ENCODE data around the gene SMARCA2. TPM values are rescaled to one million over a fixed set of nuclear protein-coding genes. Genes with fewer than 3 reads are reported as not detected.

The SMARCA2 gene
- total RNA-seq, 2 donors from 2014 or later, result 63.8 to 109 TPM

- H3K36me3 ChIP-seq, result no peaks in the 10 kb centered on the region
- peak; percentile 86 for DNase-seq (ENCODE audit: low spot score)
- H3K4me1 ChIP-seq, result peaks cover 0 to 44% of the 10 kb centered on the region in 2 donors
- no peaks in the 10 kb centered on the region for H3K9me3 ChIP-seq
- peak overlapping the region; percentile 80 to 83 for H3K4me3 ChIP-seq
- H3K27me3 ChIP-seq, result no peaks in the 10 kb centered on the region
- peak overlapping the region; percentile 95 to 99 for H3K27ac ChIP-seq
- TF ChIP-seq CTCF (IDR thresholded peaks at IDR 0.05), result peak in 1 of 2 donors; percentile 41
These were observed 1.5 kb downstream of the SMARCA2 start for GRCh38 chr9:2016408-2017330.

DNA sequence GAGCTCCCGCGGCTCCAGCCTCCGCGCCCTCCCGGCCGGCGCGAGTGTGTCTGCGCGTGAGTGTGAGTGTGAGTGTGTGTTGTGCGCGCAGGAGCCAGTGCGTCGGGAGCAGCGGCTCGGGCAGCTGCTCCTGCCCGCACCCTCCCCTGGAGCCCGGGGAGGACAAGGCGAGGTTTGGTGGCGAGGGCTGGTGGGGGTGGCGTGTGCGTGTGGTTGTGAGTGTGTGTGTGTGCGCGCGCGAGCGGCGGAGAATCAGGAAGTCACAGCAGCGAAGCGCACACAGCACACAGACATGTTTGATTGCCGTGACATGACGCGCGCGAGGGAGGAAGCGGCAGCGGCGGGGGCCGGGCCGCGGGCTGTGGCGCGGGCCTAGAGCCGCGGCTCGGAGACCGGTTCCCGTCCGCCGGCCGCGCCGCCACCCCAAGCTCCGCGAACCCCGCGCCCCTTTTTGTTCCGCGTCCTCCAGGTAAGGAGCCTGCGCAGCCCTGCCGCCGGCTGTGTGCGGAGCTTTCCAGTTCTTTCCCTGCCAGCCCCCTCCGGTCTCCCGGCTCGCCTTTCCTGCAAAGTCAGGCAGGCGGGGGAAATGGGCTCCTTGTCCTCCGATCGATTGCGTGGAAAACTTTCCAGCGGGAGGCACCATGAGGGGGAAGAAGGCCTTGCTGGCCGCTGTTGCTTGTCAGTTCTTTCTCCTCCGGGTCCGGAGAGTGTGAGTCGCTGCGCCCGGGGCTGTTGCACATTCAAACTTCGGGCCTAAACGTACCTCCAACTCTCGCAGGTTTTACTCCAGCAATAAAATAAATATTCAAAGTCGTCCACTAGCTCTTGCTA lies 2.4 kb downstream of the SMARCA2 start:
- no peak for TF ChIP-seq CTCF (IDR thresholded peaks at IDR 0.05)

GRCh38 chr9:2018162-2018643 lies 3.1 kb downstream of the SMARCA2 start:
- Histone ChIP-seq H3K36me3 (no peaks in the 10 kb centered on the region), H3K4me1 (peaks cover 0 to 59% of the 10 kb centered on the region in 2 donors), H3K9me3 (no peaks in the 10 kb centered on the region), H3K27me3 (no peaks in the 10 kb centered on the region), H3K4me3 (peak overlapping the region; percentile 80 to 83), H3K27ac (peak overlapping the region; percentile 95 to 99)
- DNase-seq (ENCODE audit: low spot score), result no peak
- TF ChIP-seq CTCF (IDR thresholded peaks at IDR 0.05), result no peak

More for the DNA sequence above, 2.4 kb downstream of the SMARCA2 start:
- peak; percentile 84 for DNase-seq (ENCODE audit: low spot score)
- H3K9me3 ChIP-seq, result no peaks in the 10 kb centered on the region
- no peaks in the 10 kb centered on the region for H3K27me3 ChIP-seq
- peak overlapping the region; percentile 80 to 83 for H3K4me3 ChIP-seq
- H3K27ac ChIP-seq, result peak overlapping the region; percentile 95 to 99
- H3K36me3 ChIP-seq, result no peaks in the 10 kb centered on the region
- peaks cover 0 to 52% of the 10 kb centered on the region in 2 donors for H3K4me1 ChIP-seq

- Histone ChIP-seq H3K27me3 (no peaks in the 10 kb centered on the region), H3K27ac (peak overlapping the region; percentile 95 to 99), H3K4me1 (peaks cover 0 to 61% of the 10 kb centered on the region in 2 donors), H3K9me3 (no peaks in the 10 kb centered on the region), H3K36me3 (no peaks in the 10 kb centered on the region), H3K4me3 (peak overlapping the region; percentile 80 to 83)
- no peak for DNase-seq (ENCODE audit: low spot score)
- no peak for TF ChIP-seq CTCF (IDR thresholded peaks at IDR 0.05)
These were observed 3.8 kb downstream of the SMARCA2 start for GRCh38 chr9:2018764-2019558.

DNA sequence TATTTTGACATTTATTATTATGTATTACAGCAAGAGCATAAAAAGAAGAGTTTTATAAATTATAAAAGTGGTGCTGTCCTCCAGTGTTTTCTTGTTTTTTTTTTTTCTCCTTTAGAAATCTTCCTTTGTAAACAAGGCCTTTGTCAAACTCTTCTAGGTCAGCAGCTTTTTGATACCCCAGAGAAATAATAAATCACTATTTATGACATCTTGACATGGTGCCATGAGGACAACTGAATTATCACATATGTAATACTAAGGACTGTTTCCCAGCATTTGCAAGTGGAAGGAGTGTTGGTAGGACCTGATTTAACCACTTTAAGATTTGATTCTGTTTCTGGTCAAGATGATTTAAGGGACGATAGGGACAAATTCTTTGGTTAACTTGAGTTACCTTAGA lies 4.6 kb downstream of the SMARCA2 start:
- DNase-seq (ENCODE audit: low spot score), result no peak
- Histone ChIP-seq H3K4me3 (no peak overlapping the region), H3K27ac (peak overlapping the region; percentile 95 to 99), H3K9me3 (no peaks in the 10 kb centered on the region), H3K4me1 (peaks cover 0 to 62% of the 10 kb centered on the region in 2 donors), H3K27me3 (no peaks in the 10 kb centered on the region), H3K36me3 (no peaks in the 10 kb centered on the region)
- no peak for TF ChIP-seq CTCF (IDR thresholded peaks at IDR 0.05)

All from right atrium auricular region (tissue), 2 donors.